ENCODE data around the gene LMBR1L.
"Not testable (repeated sequence)": the region's sequence is repeated elsewhere in the genome, so short reads cannot be mapped to it uniquely, and the experiment has no call there.

LMBR1L gene

GRCh38 chr12:49079793-49080192 is 30.9 kb downstream of the LMBR1L start:
- DNase-seq = no peak

GRCh38 chr12:49070971-49071370 is 39.7 kb downstream of the LMBR1L start:
- no peak for DNase-seq

GRCh38 chr12:49069507-49070346 is 40.9 kb downstream of the LMBR1L start, which contains the start of gene RHEBL1:
TSS of gene RHEBL1 (minus strand) at chr12:49069979. CDS start at chr12:49069785, 194 bp downstream.
- DNase-seq = peak; percentile 99

DNA sequence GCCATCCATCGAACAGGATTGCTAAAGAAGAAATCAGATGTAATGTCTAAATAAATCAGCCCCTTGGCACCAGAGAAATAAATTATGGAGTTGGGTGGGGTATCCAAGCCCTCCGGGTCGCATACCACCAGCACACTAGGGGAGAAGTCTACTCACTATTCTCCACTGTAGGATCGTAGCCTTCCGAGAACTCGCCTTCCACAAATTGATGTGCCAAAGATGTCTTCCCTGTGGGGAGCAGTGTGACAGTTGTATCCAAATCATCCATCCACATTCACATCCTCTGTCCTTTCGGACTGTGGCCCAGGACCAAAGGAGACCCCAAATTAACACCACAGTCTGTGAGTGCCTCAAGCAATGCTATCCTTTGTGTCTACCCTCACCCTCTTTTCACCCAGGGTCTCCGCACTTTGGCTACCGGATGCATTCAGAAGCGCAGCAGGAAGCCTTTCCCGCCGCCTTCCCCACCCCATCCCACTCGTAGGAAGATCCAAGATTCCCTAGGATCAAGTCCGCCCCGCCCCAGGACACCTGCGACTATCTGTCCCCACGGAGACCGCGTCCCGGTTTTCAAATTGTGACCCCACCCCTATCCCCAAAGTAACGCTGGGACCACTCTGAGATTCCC is 41.7 kb downstream of the LMBR1L start:
- DNase-seq = no peak

DNA sequence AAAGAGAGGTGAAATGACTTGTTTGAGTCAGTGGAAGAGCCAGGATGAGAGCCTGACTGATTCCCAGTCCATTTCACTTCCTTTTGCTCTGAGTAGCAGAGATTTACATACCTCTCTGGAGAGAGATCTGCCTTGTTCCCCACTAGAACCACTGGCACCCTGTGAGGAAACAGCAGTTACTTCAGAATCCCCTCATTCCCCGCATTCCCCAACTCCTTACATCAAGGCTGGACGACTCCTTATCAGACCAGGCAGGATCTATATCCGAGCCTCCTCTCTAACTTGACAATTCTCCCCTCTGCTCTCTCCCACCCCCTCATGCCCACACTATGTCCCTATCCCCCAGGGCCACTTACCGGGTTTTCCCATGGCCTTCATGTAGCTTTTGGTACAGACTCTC is 44.5 kb downstream of the LMBR1L start:
- no peak for DNase-seq

- no peak for DNase-seq
Observed at GRCh38 chr12:49064767-49065152, 45.9 kb downstream of the LMBR1L start.

DNA sequence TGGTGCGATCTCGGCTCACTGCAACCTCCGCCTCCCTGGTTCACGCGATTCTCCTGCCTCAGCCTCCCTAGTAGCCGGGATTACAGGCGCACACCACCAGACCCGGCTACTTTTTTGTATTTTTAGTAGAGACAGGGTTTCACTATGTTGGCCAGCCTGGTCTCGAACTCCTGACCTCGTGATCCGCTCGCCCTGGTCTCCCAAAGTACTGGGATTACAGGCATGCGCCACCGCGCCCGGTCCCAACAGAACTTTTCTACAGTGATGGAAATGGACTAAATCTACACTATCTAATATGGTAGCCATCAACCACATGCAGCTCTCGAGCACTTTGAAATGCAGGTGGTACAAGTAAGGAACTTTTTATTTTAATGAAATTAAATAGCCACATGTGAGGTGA is 48.7 kb downstream of the LMBR1L start:
- not testable (repeated sequence) for DNase-seq

GRCh38 chr12:49061157-49061650 is 49.4 kb downstream of the LMBR1L start:
- DNase-seq = no peak

DNA sequence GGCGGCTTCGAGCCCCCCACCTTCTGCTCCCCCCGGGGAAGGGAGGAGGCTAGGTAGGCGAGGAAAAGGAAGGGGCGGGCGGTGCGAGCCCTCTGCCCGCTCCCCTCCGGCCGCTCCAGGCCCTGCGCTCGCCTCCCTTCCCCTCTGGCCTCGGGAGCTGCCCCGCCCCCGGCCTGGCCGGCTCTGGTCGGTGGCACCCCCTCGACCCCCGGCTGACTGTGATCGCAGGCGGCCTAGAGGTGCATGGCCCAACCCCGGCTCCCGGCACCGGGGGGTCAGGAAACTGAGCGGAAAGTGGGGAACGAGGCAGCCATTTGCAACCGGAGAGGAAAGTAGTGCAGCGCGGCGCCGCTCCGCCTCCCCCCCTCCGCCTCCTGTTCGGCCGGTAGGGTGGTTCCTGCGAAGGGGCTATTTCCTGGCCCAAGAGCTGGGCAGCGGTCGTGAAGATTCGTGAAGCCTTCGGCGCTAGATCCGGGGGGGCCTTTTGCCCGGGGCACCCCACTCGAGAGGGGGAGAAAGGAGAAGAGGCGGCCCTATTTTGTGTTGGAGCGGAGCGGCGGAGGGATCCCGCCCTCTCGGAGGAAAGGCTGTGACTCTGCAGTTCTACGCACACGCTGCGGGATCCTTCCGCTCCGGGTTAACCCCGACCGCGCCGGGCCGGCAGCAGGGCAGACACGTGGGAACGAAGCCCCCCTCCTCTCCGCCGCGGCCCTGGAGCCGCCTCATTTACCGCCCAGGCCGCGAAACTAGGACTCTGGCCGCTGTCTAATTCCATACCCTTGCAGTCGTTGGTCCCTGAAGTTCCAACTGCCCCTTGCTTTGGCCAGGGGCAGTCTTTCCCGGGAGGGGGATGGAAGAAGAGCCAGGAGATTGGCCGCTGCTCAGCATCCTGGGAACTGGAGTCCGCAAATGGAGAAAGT is 50.1 kb downstream of the LMBR1L start, which contains the start of gene KMT2D:
Gene KMT2D, minus strand, starts transcription at position 558 of the 920 bp plus-strand sequence. CDS start 5,470 bp downstream, outside the sequence.
- peak; percentile 89 for DNase-seq

- no peak for DNase-seq
Observed at GRCh38 chr12:49059299-49060171, 51.1 kb downstream of the LMBR1L start.

DNA sequence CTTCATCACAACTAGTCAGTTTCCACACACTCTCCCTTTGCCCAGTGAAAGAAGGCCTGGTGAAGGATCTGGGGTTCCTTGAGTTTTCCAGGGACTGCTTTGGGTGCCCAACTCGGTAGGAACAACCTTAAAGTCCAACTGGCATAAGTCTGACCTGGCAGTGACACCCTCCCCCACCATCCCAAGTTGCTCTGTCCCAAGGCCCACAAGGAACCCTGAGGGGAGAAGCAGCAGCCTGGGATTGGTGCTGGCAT is 51.7 kb downstream of the LMBR1L start:
- no peak for DNase-seq

- no peak for DNase-seq
Observed at GRCh38 chr12:49058366-49059044, 52.1 kb downstream of the LMBR1L start.

GRCh38 chr12:49057888-49058287 is 52.8 kb downstream of the LMBR1L start:
- DNase-seq = no peak

- peak; percentile 79 for DNase-seq
Observed at GRCh38 chr12:49055978-49056754, 54.5 kb downstream of the LMBR1L start.

DNA sequence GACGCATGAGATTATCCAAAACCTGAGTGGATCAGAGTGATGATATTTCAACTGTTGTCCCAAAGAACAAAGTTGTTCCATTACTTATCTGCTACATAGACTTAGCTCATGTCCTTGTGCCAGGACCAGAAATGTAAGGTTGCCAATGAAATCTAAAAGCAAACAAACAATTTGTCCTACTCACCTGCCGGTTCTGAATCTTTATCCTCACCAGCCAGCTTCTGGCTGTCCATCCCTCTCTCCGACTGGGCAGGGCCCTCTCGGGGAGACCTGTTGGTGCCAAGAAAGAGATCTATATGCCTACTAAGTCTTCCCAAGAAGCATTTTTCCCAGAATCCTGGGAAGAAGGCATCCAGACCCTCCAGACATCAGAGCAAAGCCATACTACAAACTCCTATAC is 55.6 kb downstream of the LMBR1L start:
- no peak for DNase-seq

DNA sequence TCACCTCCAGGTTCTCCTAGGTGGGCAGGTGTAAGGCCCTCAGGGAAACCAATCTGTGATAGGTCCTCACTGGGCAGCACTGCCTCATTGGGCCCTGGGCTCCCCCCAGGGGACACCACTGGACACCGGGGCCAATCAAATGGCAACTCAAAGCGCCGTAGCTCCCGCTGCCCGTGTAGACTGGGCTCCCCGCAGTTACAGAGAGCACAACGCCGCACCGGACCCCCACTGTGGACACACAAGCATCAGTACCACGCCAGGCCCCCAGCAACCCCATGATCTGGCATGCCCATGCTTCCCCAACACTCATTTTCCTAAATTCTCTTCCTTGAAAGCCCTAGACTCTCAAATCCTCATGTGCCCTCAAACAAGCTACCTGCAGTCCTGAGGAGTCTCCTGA is 56.1 kb downstream of the LMBR1L start:
- DNase-seq = no peak

- DNase-seq = no peak
Observed at GRCh38 chr12:49054096-49054495, 56.6 kb downstream of the LMBR1L start.

GRCh38 chr12:49052451-49053208 is 58.0 kb downstream of the LMBR1L start:
- DNase-seq = no peak

DNA sequence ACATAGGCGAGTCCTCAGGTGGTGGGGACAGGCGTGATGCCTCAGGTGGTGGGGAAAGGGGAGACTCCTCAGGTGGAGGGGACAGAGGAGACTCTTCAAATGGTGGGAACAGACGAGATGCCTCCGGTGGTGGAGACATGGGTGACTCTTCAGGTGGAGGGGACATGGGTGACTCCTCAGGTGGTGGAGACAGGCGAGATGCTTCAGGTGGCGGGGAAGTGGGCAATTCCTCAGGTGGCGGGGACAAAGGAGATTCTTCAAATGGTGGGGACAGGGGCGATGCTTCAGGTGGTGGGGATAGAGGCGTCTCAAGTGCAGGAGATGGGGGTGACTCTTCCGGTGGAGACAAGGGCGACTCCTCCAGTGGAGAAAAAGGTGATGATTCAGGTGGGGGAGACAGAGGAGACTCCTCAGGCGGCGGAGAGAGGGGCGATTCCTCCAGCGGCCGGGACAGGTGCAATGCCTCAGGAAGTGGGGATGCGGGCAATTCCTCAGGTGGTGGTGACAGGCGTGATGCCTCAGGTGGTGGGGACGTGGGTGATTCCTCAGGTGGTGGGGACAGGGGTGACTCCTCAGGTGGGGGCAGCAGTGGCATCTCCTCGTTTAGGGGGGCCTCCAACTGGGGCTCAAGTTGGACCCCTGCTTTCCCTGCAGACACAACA is 58.7 kb downstream of the LMBR1L start:
- no peak for DNase-seq

Data from CD4-positive, alpha-beta T cell treated with Interleukin-4 for 4 hours (primary cell).